Renal pelvis (tissue), 4 donors: ENCODE results near the gene UNG. TPM values are rescaled to one million over a fixed set of nuclear protein-coding genes. Genes with fewer than 3 reads are reported as not detected.
"Not testable (repeated sequence)": the region's sequence is repeated elsewhere in the genome, so short reads cannot be mapped to it uniquely, and the experiment has no call there.

Experiments used
- DNase-seq: peaks from one replicate; pipeline ENCODE4 v3.0.0-alpha.2; 2013
- polyA plus RNA-seq, 3 donors: library from polyadenylated mRNA; unstranded; fragments of 120-200 nt; gene quantifications; one replicate each; pipeline ENCODE4 v1.2.1, GENCODE V29; 2013; ENCODE audit not compliant: insufficient read length in 3 of 3

Gene UNG
- polyA plus RNA-seq, 3 donors: 67.5 to 71.9 (median 71.8) TPM

- no peak for DNase-seq
Measured at GRCh38 chr12:109144224-109144623, 46.8 kb downstream of the UNG start.

GRCh38 chr12:109147126-109147525 lies 49.7 kb downstream of the UNG start:
- DNase-seq: not testable (repeated sequence)

- DNase-seq: no peak
Measured at GRCh38 chr12:109147954-109148353, 50.6 kb downstream of the UNG start.

GRCh38 chr12:109150124-109150640 lies 52.8 kb downstream of the UNG start:
- DNase-seq: no peak

- DNase-seq: no peak
Measured at GRCh38 chr12:109151457-109151856, 54.1 kb downstream of the UNG start.

- no peak for DNase-seq
Measured at GRCh38 chr12:109153821-109154441, 56.5 kb downstream of the UNG start.

- peak; percentile 71 for DNase-seq
Measured at GRCh38 chr12:109154451-109155438, 57.3 kb downstream of the UNG start.

GRCh38 chr12:109156036-109156435 lies 58.6 kb downstream of the UNG start:
- DNase-seq: no peak

GRCh38 chr12:109156586-109156985 lies 59.2 kb downstream of the UNG start:
- no peak for DNase-seq

GRCh38 chr12:109157986-109158385 lies 60.6 kb downstream of the UNG start:
- DNase-seq: no peak

- DNase-seq: no peak
Measured at GRCh38 chr12:109160433-109160832, 63.0 kb downstream of the UNG start.

Other genes with a start within 250 kb of the UNG start
- 10 to 100 TPM; 18.2 to 28.2 (median 22.3) TPM for gene SSH1, start 240.0 kb upstream of the UNG start, polyA plus RNA-seq
- 1 to 10 TPM in 2 of 3 donors, under 1 TPM in 1; 0.60 to 1.5 (median 1.2) TPM for gene DAO, start 217.5 kb upstream of the UNG start, polyA plus RNA-seq
- under 1 TPM; 0.04 to 0.16 (median 0.12) TPM for gene SVOP, start 76.5 kb upstream of the UNG start, polyA plus RNA-seq
- gene USP30, start 45.0 kb upstream of the UNG start, polyA plus RNA-seq: 10 to 100 TPM; 22.3 to 26.8 (median 26.2) TPM
- 10 to 100 TPM; 34.0 to 37.6 (median 34.3) TPM for gene ALKBH2, start 4.1 kb upstream of the UNG start, polyA plus RNA-seq
- 10 to 100 TPM; 14.8 to 28.0 (median 26.3) TPM for gene ACACB, start 19.0 kb downstream of the UNG start, polyA plus RNA-seq
- 1 to 10 TPM; 2.3 to 2.7 (median 2.4) TPM for gene FOXN4, start 211.7 kb downstream of the UNG start, polyA plus RNA-seq